Mesodermal cell (in vitro differentiated cells): ENCODE data around the gene MCOLN2.

ENCODE experiments used
- H3K27ac ChIP-seq: 2 replicates; pipeline ENCODE4 v1.7.0; 2013; ENCODE audit warnings: mild to moderate bottlenecking, low read depth, low read length, moderate library complexity; ENCODE audit not compliant: severe bottlenecking
- H3K36me3 ChIP-seq: 2 replicates; pipeline ENCODE4 v1.7.1; 2013; ENCODE audit warnings: mild to moderate bottlenecking, low read length, moderate library complexity; ENCODE audit not compliant: control insufficient read depth, insufficient read depth
- H3K4me1 ChIP-seq: one replicate; pipeline ENCODE4 v1.7.1; 2013; ENCODE audit warnings: mild to moderate bottlenecking, low read length; ENCODE audit not compliant: insufficient read depth, control insufficient read depth, poor library complexity, severe bottlenecking
- H3K4me3 ChIP-seq: 2 replicates; pipeline ENCODE4 v1.7.0; 2013; ENCODE audit warnings: low read length, control low read depth, mild to moderate bottlenecking; ENCODE audit not compliant: insufficient read depth, poor library complexity, severe bottlenecking; ENCODE audit errors: extremely low read depth
- H3K9me3 ChIP-seq: 2 replicates; pipeline ENCODE4 v1.7.1; 2013; ENCODE audit warnings: mild to moderate bottlenecking, low read length, moderate library complexity; ENCODE audit not compliant: control insufficient read depth
- WGBS, 2 experiments: methylation state at CpG; one replicate each; pipeline ENCODE4 v1.1.5; 2013; ENCODE audit warnings: missing lambda C conversion rate in 2 of 2; ENCODE audit not compliant: insufficient coverage in 2 of 2; 5-methylcytosine and 5-hydroxymethylcytosine counted together

Gene MCOLN2

GRCh38 chr1:84941843-84942242 is 55.1 kb downstream of the MCOLN2 start:
- WGBS, 2 experiments = 80% methylated on average over 1 of the region's 1 CpG; no CpG with 5 or more reads in 1 of the 2 experiments
- no peaks in the 10 kb centered on the region for H3K36me3 ChIP-seq
- no peak overlapping the region for H3K4me3 ChIP-seq
- no peaks in the 10 kb centered on the region for H3K9me3 ChIP-seq
- H3K27ac ChIP-seq = no peak overlapping the region
- H3K4me1 ChIP-seq = peaks cover 13% of the 10 kb centered on the region

- Histone ChIP-seq H3K4me1 (peaks cover 10% of the 10 kb centered on the region), H3K4me3 (no peak overlapping the region), H3K27ac (no peak overlapping the region), H3K9me3 (no peaks in the 10 kb centered on the region), H3K36me3 (no peaks in the 10 kb centered on the region)
- 88 to 94% methylated on average over 2 to 4 of the region's 4 CpGs for WGBS, 2 experiments
Observed at GRCh38 chr1:84940481-84940880, 56.4 kb downstream of the MCOLN2 start.

- Histone ChIP-seq H3K9me3 (no peaks in the 10 kb centered on the region), H3K4me1 (peaks cover 10% of the 10 kb centered on the region), H3K36me3 (no peaks in the 10 kb centered on the region), H3K4me3 (no peak overlapping the region), H3K27ac (no peak overlapping the region)
- WGBS, 2 experiments = 92 to 99% methylated on average over 8 to 11 of the region's 11 CpGs
Observed at GRCh38 chr1:84939761-84940160, 57.2 kb downstream of the MCOLN2 start.

DNA sequence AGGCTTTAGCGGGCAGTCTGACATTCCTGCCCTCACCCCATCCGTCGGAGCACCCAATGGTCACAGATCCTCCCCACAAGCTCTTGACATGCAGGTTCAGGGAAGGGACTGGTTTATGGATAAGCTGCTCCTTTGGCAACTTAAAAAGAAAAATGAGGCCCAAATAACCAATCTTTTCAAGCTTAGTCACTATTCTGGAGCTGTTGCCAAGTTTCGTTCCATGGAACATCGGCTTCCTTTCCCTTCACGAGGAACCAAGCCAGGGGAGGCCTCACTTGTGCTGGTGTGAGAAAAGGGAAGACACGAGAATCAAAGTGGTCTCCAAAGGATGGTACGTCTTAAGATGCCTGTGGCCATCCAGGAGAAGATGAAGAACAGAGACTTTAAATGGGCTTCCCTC is 57.8 kb downstream of the MCOLN2 start:
- peaks cover 10% of the 10 kb centered on the region for H3K4me1 ChIP-seq
- 82 to 92% methylated on average over 4 of the region's 8 CpGs for WGBS, 2 experiments
- no peaks in the 10 kb centered on the region for H3K9me3 ChIP-seq
- H3K36me3 ChIP-seq = no peaks in the 10 kb centered on the region
- no peak overlapping the region for H3K27ac ChIP-seq
- H3K4me3 ChIP-seq = no peak overlapping the region

GRCh38 chr1:84936116-84936810 is 60.6 kb downstream of the MCOLN2 start:
- Histone ChIP-seq H3K27ac (no peak overlapping the region), H3K36me3 (no peaks in the 10 kb centered on the region), H3K9me3 (no peaks in the 10 kb centered on the region), H3K4me1 (peaks cover 10% of the 10 kb centered on the region), H3K4me3 (no peak overlapping the region)
- WGBS, 2 experiments = 5% methylated on average over 4 of the region's 5 CpGs; no CpG with 5 or more reads in 1 of the 2 experiments

- no peak overlapping the region for H3K27ac ChIP-seq
- no peaks in the 10 kb centered on the region for H3K36me3 ChIP-seq
- H3K4me3 ChIP-seq = no peak overlapping the region
- H3K9me3 ChIP-seq = no peaks in the 10 kb centered on the region
- 95% methylated on average over 2 of the region's 7 CpGs; no CpG with 5 or more reads in 1 of the 2 experiments for WGBS, 2 experiments
- no peaks in the 10 kb centered on the region for H3K4me1 ChIP-seq
Observed at GRCh38 chr1:84933011-84933611, 63.8 kb downstream of the MCOLN2 start.

- Histone ChIP-seq H3K36me3 (no peaks in the 10 kb centered on the region), H3K9me3 (no peaks in the 10 kb centered on the region), H3K4me3 (no peak overlapping the region), H3K4me1 (no peaks in the 10 kb centered on the region), H3K27ac (no peak overlapping the region)
- WGBS, 2 experiments = 100% methylated on average over 1 of the region's 2 CpGs; no CpG with 5 or more reads in 1 of the 2 experiments
Observed at GRCh38 chr1:84930831-84931230, 66.1 kb downstream of the MCOLN2 start.

GRCh38 chr1:84930329-84930728 is 66.6 kb downstream of the MCOLN2 start:
- H3K27ac ChIP-seq = no peak overlapping the region
- H3K4me3 ChIP-seq = no peak overlapping the region
- 88 to 100% methylated on average over 1 to 3 of the region's 4 CpGs for WGBS, 2 experiments
- no peaks in the 10 kb centered on the region for H3K4me1 ChIP-seq
- H3K36me3 ChIP-seq = no peaks in the 10 kb centered on the region
- no peaks in the 10 kb centered on the region for H3K9me3 ChIP-seq

- Histone ChIP-seq H3K4me3 (no peak overlapping the region), H3K27ac (no peak overlapping the region), H3K36me3 (no peaks in the 10 kb centered on the region), H3K9me3 (no peaks in the 10 kb centered on the region), H3K4me1 (no peaks in the 10 kb centered on the region)
- no CpG with 5 or more reads among the region's 1 CpG for WGBS, 2 experiments
Observed at GRCh38 chr1:84929581-84929980, 67.3 kb downstream of the MCOLN2 start.

DNA sequence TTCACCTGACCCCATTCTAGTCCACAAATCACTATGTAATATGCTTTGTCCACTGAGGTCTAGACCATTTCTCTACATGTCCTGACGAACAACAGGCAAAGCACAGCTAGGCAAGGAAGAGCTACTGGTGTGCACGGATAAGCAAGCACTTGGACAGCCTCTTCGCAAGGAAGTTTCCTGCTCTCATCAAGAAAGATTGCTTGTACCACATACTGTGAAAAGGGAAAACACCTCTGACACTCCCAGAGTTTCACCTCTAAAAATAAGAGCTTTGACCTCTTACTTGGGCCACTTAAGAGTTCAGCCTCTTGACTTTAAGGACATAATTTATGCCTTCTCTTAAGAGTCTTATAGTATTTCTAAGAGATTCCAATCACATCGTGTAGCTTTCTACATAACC is 67.9 kb downstream of the MCOLN2 start:
- no peaks in the 10 kb centered on the region for H3K36me3 ChIP-seq
- no peak overlapping the region for H3K4me3 ChIP-seq
- WGBS, 2 experiments = 91 to 94% methylated on average over 3 of the region's 4 CpGs
- no peaks in the 10 kb centered on the region for H3K9me3 ChIP-seq
- no peak overlapping the region for H3K27ac ChIP-seq
- H3K4me1 ChIP-seq = no peaks in the 10 kb centered on the region

GRCh38 chr1:84923317-84923716 is 73.6 kb downstream of the MCOLN2 start:
- Histone ChIP-seq H3K27ac (no peak overlapping the region), H3K9me3 (no peaks in the 10 kb centered on the region), H3K4me1 (no peaks in the 10 kb centered on the region), H3K4me3 (no peak overlapping the region), H3K36me3 (no peaks in the 10 kb centered on the region)
- 70 to 83% methylated on average over 1 of the region's 3 CpGs for WGBS, 2 experiments
